Measurements from ENCODE around the gene SYTL3.

DNA sequence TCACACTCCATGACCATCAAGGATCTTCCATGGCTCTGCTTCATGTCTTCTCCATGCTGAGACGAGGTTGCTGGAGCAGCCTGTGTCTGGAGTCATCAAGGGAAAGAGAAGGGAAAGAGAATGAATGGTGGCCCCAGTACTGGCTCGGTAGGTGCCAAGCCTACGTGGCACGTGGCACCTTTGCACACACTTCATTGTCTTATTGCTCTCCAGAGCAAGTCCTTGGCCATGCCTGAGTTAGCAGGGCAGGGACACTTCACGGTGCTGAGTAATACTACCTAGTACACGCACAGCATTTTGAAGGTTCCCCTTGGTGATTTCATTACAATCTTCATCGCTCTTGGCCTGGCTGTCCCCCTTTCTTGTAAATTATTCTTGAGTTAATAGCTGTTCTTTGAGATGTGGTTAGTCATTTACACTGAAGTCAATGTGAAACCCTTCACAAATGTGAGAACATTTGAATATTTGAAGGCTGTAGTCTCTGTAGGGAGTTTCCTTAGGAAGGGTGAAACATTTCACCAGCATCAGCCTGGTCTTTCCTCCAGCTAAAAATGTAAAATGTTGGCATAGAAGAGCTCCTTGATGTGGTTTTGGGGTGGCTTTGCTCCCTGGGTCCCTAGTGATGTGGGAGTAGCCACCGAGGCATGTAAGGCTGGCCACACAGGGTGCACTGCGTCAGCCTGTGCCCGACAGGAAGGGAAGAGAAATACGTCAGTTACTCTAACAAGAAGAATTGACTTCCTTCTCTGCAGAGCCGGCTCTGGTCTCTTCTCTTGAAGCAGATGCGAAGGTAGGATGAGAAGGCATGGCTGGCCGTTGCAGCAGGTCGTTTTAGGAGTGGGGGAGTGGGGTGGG is at the start of gene SYTL3:
- TF ChIP-seq, protein P1, sequence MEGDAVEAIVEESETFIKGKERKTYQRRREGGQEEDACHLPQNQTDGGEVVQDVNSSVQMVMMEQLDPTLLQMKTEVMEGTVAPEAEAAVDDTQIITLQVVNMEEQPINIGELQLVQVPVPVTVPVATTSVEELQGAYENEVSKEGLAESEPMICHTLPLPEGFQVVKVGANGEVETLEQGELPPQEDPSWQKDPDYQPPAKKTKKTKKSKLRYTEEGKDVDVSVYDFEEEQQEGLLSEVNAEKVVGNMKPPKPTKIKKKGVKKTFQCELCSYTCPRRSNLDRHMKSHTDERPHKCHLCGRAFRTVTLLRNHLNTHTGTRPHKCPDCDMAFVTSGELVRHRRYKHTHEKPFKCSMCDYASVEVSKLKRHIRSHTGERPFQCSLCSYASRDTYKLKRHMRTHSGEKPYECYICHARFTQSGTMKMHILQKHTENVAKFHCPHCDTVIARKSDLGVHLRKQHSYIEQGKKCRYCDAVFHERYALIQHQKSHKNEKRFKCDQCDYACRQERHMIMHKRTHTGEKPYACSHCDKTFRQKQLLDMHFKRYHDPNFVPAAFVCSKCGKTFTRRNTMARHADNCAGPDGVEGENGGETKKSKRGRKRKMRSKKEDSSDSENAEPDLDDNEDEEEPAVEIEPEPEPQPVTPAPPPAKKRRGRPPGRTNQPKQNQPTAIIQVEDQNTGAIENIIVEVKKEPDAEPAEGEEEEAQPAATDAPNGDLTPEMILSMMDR (conservative IDR thresholded peaks at IDR 0.05; ENCODE audit: low read length), result no peak
- TF ChIP-seq EZH2phosphoT487 (IDR thresholded peaks at IDR 0.05; ENCODE audit: borderline replicate concordance), result no peak
